Measurements from ENCODE around the gene CFAP300.

The CFAP300 gene

DNA sequence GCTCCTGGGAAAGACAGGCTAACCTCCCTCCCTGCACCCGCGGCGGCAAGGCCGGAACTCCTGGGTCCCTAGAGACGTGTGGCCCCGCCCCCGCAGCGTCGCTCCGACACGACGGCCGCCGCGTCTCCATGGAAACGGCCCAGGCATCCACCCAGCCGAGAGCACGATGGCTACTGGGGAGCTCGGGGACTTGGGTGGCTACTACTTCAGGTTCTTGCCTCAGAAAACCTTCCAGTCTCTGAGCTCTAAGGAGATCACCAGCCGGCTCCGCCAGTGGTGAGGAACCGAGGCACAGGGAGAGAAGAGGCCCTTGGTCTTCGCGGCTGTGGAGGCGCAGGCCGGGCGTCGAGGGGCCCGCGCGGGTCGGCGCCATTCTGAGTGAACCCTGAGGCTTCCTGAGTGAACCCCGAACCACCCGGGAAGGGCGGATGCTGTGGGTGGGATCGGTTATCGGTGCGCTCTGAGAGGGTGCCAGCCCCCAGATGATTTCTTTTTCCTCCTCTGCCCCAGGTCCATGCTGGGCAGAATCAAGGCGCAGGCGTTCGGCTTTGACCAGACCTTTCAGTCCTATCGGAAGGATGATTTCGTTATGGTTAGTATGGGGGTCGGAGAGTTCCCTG lies at the start of gene CFAP300:
CFAP300 (plus strand) TSS at position 133 of the 620 bp plus-strand sequence; CDS start at position 167, 34 bp downstream.
- peak; percentile 50 for DNase-seq

DNA sequence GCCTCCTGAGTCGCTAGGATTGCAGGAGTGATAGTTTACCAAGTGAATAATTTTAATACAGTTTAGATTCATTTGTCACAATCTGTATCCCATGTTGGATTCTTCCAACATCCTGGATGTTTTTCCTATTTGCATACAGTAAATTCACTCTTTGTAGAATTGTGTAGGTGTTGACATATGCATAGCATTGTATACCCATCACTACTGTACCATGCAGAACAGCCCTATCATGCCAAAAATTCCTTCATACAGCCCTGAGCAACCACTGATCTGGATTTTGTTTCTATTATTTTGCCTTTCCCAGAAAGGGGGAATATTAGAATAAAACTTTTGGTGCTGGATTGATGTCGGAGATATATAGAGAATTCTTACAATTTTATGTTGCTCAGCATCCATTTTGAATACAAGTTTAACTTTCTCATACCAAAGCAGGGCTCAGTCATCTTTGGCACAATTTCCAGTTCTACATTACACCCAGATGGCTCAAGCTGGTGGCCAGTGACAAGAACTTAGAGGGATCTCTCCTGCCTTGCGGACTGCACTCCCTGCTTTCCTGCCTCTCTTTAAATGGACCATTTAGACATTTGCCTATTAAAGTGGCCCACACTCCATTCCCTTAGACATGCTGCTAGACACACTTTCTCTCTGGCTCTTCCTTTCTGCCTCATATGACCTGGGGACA lies 45.4 kb upstream of the CFAP300 start:
- DNase-seq, result no peak

DNA sequence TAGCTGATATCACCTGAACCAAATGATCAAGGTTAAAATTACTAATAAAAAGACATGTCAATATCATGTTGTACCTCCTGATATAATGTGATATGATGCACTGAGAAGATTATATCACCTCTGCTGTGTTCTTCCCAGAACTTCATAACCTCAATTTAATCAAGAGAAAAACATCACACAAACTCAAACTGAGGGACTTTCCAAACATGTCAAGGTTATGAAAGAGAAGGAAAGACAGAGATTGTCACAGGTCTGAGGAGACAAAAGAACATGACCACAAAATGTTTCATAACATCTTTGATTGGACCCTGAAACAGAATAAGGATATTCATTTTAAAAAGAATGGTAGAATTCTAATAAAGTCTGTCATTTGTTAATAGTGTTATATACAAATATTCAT lies 43.0 kb upstream of the CFAP300 start:
- DNase-seq, result no peak

- DNase-seq, result no peak
These were observed 41.9 kb upstream of the CFAP300 start for GRCh38 chr11:102005306-102005705.

- DNase-seq, result no peak
These were observed 40.2 kb upstream of the CFAP300 start for GRCh38 chr11:102006835-102007566.

DNA sequence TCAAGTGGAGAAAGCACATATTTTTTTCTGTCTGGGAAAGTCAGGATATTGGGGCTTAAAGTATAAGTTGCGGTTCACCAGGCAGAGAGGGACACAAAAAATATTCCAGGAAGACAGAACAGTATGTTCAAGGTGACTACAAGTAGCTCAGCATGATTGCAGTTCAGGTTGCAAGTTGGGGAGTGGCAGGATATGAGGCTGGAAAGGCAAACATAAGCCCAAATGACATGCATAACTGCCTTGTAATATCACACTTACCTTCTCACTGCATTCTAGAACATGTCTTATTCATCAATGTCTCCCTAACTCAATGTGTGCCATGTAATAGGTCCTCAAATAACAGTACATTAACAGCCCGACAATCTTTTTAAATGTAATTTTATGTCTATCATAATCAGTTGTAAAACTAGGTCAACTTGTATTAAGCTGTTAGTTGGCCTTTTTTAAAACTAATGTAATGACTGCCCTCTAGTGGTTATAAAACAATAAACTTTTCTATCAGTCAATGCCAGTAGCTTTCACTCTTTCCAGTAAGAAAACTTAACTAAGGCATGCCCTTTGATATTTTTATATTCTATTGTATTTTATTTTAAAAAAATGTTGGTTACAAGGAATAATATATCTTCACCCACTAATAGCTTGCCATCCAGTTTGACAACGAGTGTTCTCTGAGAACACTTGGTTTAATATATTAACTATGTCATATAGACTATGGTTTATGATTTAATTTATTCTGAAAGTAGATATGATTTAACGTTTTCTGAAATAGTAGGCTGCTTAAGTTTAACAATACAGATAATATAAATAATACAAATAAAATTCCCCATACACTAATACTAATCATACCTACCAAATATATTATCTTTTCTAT lies 39.4 kb upstream of the CFAP300 start:
- no peak for DNase-seq

- DNase-seq, result no peak
These were observed 36.3 kb upstream of the CFAP300 start for GRCh38 chr11:102010776-102011494.

DNA sequence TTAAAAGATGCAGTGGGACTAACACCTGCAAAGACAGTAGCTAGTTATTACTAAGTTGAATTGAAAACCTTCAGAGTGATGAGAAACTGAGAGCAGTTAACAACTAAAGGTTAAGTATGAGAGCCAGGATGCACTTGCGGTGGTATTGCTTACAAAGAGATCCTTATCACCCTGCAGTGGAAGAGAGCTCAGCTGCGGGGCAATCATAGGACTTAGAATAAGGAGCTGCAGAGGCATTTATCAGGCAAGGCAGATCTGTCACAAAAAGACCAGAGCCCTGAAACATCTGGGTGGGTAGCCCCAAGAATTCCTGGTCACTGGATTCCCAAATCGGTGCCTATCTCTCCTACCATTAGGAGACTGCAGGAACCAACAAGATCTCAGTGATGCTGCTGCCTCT lies 34.3 kb upstream of the CFAP300 start:
- no peak for DNase-seq

GRCh38 chr11:102014756-102015155 lies 32.5 kb upstream of the CFAP300 start:
- DNase-seq, result no peak

DNA sequence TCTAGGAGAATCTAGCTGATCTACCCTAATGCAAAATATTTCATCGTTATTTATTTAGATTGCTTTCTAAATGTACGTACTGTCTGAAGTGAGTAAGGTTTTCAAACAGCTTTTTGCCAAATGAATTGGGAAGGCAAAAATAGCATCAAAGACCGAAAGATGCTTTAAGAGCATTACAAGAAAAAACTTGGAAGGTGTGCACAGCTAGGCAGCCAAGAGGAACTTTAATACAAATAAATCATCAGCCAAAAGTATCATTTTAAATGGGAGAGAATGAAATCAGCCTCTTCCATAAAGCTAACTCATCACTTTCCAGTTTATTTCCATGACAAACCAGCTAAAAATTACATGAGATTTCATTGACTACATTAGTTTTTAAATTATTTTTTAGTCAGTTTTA lies 30.2 kb upstream of the CFAP300 start:
- DNase-seq, result no peak

DNA sequence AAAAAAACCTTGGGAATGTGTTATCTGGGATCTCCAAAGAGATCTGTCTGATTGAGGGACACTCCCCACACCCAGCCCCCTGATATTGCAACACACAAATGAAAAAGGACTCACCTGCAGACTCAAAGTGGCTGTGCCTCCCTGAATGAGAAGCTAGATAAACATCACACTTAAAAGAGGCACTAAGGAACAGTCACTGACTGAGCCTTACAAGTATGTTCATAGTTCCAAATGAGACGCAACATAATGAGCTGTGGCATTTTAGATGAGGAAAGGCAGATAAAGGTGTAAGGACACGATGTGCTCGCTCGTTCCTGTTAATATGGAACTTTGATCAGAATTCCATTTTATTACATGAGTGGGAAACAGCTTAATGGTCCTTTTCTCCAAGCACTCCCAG lies 21.0 kb upstream of the CFAP300 start:
- DNase-seq, result no peak

- no peak for DNase-seq
These were observed 20.3 kb upstream of the CFAP300 start for GRCh38 chr11:102026959-102027358.

DNA sequence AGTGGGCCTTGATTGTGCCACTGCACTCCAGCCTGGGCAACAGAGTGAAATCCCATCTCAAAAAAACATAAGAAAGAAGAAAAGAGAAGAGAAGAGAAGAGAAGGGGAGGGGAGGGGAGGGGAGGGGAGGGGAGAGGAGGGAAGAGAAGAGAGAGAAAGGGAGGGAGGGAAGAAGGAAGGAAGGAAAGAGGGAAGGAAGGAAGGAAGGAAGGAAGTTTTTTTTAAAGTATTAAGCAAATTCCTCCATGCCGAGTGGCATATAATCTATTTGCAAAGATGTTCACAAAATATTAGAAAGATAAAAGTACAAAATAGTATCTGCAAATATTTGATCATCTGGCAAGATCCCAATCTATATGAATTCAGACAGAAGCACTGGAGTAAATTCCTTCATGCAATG lies 10.5 kb upstream of the CFAP300 start:
- no peak for DNase-seq

GRCh38 chr11:102046841-102047240 lies 396 bp upstream of the CFAP300 start:
- no peak for DNase-seq

DNA sequence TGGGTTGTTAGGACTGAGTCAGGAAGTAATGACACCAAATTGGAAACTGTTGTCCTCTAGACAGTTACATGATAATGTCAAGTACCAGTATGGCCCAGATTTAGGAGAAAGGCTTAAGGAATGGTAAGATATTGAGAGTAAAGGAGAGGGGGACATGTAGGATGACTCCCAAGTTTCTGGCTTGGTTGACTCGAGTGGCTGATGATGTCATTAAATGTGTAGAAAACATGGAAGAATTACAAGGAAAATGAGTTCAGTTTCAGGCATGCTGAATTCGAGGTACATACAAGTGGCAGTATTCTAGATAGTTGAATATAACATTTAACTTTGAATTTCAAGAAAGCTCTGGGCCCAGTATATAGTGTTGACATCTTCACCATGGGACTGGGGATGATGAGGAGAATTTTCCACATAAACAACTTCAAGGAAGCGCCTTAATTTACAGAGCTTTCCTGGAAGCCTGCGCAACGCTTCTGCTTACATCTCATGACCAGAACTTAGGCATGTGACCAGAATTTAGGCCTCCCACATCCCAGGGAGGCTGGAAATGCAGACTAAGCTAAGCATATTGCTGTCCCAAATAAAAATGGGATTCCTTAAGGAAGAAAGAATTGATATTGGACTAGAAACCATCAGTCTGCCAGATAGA lies 3.8 kb downstream of the CFAP300 start:
- no peak for DNase-seq

- DNase-seq, result no peak
These were observed 14.0 kb downstream of the CFAP300 start for GRCh38 chr11:102061276-102061675.

GRCh38 chr11:102062106-102062505 lies 14.9 kb downstream of the CFAP300 start:
- DNase-seq, result no peak

GRCh38 chr11:102064316-102064715 lies 17.1 kb downstream of the CFAP300 start:
- no peak for DNase-seq

- no peak for DNase-seq
These were observed 23.5 kb downstream of the CFAP300 start for GRCh38 chr11:102070766-102071165.

- DNase-seq, result no peak
These were observed 24.5 kb downstream of the CFAP300 start for GRCh38 chr11:102071497-102072472.

GRCh38 chr11:102073253-102073652 lies 26.0 kb downstream of the CFAP300 start:
- no peak for DNase-seq

All from NCI-H187 treated with DMSO at 0.1 percent for 48 hours (cell line).